Measurements from ENCODE around the gene HNRNPUL1. TPM values are rescaled to one million over a fixed set of nuclear protein-coding genes. Genes with fewer than 3 reads are reported as not detected.
A peak's percentile ranks its signal among the peaks of the same experiment; 100 is the strongest.

HNRNPUL1 gene
- total RNA-seq, 1 experiment from 2014 or later: 201 TPM

DNA sequence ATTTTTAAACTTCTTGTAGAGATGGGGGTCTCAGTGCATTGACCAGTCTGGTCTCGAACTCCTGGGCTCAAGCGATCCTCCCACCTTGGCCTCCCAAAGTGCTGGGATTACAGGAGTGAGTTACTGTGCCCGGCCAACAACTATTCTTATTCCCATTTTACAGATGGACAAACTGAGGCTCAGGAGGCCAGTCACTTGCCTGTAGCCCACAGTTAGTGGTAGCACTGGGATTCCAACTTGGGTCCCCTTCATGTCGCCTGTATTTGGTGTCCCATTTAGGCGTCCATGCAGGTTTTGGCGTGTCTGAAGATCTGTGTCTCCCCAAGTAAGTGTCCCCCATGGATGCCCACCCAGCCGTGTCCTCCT lies 45.9 kb upstream of the HNRNPUL1 start:
- H3K79me2 ChIP-seq (ENCODE audit: insufficient read depth, low read length): peaks cover 35% of the 10 kb centered on the region
- intact Hi-C loops (cut with micrococcal nuclease): no loop called here
- no peaks in the 10 kb centered on the region for H3K9me2 ChIP-seq (ENCODE audit: insufficient read depth)
- no peak for ATAC-seq
- TF ChIP-seq, protein P1, sequence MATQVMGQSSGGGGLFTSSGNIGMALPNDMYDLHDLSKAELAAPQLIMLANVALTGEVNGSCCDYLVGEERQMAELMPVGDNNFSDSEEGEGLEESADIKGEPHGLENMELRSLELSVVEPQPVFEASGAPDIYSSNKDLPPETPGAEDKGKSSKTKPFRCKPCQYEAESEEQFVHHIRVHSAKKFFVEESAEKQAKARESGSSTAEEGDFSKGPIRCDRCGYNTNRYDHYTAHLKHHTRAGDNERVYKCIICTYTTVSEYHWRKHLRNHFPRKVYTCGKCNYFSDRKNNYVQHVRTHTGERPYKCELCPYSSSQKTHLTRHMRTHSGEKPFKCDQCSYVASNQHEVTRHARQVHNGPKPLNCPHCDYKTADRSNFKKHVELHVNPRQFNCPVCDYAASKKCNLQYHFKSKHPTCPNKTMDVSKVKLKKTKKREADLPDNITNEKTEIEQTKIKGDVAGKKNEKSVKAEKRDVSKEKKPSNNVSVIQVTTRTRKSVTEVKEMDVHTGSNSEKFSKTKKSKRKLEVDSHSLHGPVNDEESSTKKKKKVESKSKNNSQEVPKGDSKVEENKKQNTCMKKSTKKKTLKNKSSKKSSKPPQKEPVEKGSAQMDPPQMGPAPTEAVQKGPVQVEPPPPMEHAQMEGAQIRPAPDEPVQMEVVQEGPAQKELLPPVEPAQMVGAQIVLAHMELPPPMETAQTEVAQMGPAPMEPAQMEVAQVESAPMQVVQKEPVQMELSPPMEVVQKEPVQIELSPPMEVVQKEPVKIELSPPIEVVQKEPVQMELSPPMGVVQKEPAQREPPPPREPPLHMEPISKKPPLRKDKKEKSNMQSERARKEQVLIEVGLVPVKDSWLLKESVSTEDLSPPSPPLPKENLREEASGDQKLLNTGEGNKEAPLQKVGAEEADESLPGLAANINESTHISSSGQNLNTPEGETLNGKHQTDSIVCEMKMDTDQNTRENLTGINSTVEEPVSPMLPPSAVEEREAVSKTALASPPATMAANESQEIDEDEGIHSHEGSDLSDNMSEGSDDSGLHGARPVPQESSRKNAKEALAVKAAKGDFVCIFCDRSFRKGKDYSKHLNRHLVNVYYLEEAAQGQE (IDR thresholded peaks at IDR 0.05; ENCODE audit: low read depth): no peak
- TF ChIP-seq SP1 (IDR thresholded peaks at IDR 0.05; ENCODE audit: low read depth) (no peak), CBX3 (IDR thresholded peaks at IDR 0.05; ENCODE audit: low read depth) (peak; percentile 47; the same call in 1 of the 2 replicates), EZH2phosphoT487 (IDR thresholded peaks at IDR 0.05; ENCODE audit: borderline replicate concordance) (no peak)
- ChIA-PET CTCF (no interaction called here), RAD21 (ENCODE audit: low non-redundant PET in 1 of 2, low total read pairs in 2 of 2, uncharacterized antibody in 2 of 2, unreplicated experiment in 2 of 2) (interaction anchor here in 1 of 2 experiments (0.6 to 0.9 kb wide), 2 partner anchors 44 to 97 kb away, joined by 3 to 7 read pairs; no protein-coding TSS in a partner anchor), POLR2A (interaction anchor here (1.1 to 2.0 kb wide), 3 partner anchors 11 to 46 kb away, joined by 3 to 14 read pairs (median 6); partner anchors contain the start of gene HNRNPUL1)
- H3K27ac ChIP-seq (ENCODE audit: low read depth, low read length): peak overlapping the region; percentile 86
- peak overlapping the region; percentile 89 for H3K9ac ChIP-seq (ENCODE audit: low read length)
- peaks cover 22 to 70% of the 10 kb centered on the region in 2 experiments for H3K4me1 ChIP-seq (ENCODE audit: control insufficient read depth in 1 of 2, insufficient read depth in 2 of 2, low read length in 2 of 2)
- H2AFZ ChIP-seq (ENCODE audit: low read depth, low read length, poor library complexity, severe bottlenecking): no peak overlapping the region
- no peak for DNase-seq (ENCODE audit: low read depth, low spot score)
- no peaks in the 10 kb centered on the region for H3K9me3 ChIP-seq (ENCODE audit: control insufficient read depth in 1 of 2, insufficient read depth in 1 of 2, low read depth in 1 of 2, low read length in 2 of 2)
- peaks cover 0 to 10% of the 10 kb centered on the region in 2 experiments; a peak in 1 of 4 replicates for H3K36me3 ChIP-seq (ENCODE audit: control insufficient read depth in 1 of 2, insufficient read depth in 2 of 2, low read length in 2 of 2)
- H3K4me3 ChIP-seq (replicated peaks in 1 of 2; ENCODE audit: low read depth in 1 of 2, low read length in 2 of 2): peak overlapping the region; percentile 64 to 93
- no peaks in the 10 kb centered on the region for H4K20me1 ChIP-seq (ENCODE audit: insufficient read depth)
- H3K4me2 ChIP-seq (ENCODE audit: low read length): peak overlapping the region; percentile 98
- BruUV-seq (replicated peaks): TSS peak; percentile 59
- H3K27me3 ChIP-seq (ENCODE audit: insufficient read depth, low read length): no peaks in the 10 kb centered on the region

Measured in HCT116 (cell line).